K562 (cell line): ENCODE measurements around the gene SLC25A11. TPM values are rescaled to one million over a fixed set of nuclear protein-coding genes. Genes with fewer than 3 reads are reported as not detected.

Source experiments
- ATAC-seq: fragments of 200-7000 bp; cut with Tn5 transposase; 3 replicates; pipeline ENCODE4 v1.9.1; 2020; ENCODE audit warnings: moderate library complexity
- BruUV-seq: library from RNA; stranded (reverse); fragments of 400-500 nt; replicated peaks from 2 replicates; lab custom pipeline; 2021; lab: Mats Ljungman, UMichigan
- CTCF ChIA-PET: fragments of 300-600 bp; formaldehyde crosslinking; extraction: SDS; loops from one replicate; lab custom pipeline; 2021; ENCODE audit warnings: low intra/inter-chr PET ratio; lab: Yijun Ruan, JAX
- POLR2A ChIA-PET: fragments of 300-600, 350-650 bp; sonication (Branson Sonifier 250); formaldehyde crosslinking; extraction: SDS; loops from one replicate; lab custom pipeline; 2021; ENCODE audit warnings: antibody characterized with exemption, inconsistent platforms; lab: Yijun Ruan, JAX
- DNase-seq, 4 experiments: peaks; one replicate each; pipeline versions ENCODE4 v3.0.0 to v3.0.0-alpha.2; 2011 to 2018; ENCODE audit warnings: low spot score in 3 of 4, mixed read lengths in 3 of 4; ENCODE audit errors: extremely low read depth in 1 of 4
- FAIRE-seq: peaks from 2 replicates; lab custom pipeline; 2011; peaks lifted over from hg19 to GRCh38; lab: Jason Lieb, UNC
- H2AFZ ChIP-seq: 2 replicates; pipeline ENCODE4 v1.6.0; 2011; ENCODE audit warnings: low read depth, low read length, control low read depth, inconsistent platforms
- H3K27ac ChIP-seq: fragments of 200-600 bp; 3 replicates; pipeline ENCODE4 v1.8.0; 2011; ENCODE audit warnings: low read depth, mild to moderate bottlenecking, control low read depth, inconsistent platforms, low read length, moderate library complexity, mixed read lengths; ENCODE audit errors: extremely low read depth
- H3K27me3 ChIP-seq, 2 experiments: fragments of 300-600 bp in 1 of 2; 2 replicates in 1 of 2; 3 replicates in 1 of 2; pipeline versions ENCODE4 v1.6.0 to v1.8.0; 2011; ENCODE audit warnings: inconsistent platforms in 2 of 2, low read length in 2 of 2, mild to moderate bottlenecking in 1 of 2, mixed read lengths in 1 of 2, moderate library complexity in 1 of 2; ENCODE audit not compliant: control insufficient read depth in 2 of 2, insufficient read depth in 2 of 2
- H3K36me3 ChIP-seq: fragments of 300-600 bp; 3 replicates; pipeline ENCODE4 v1.8.0; 2011; ENCODE audit warnings: mild to moderate bottlenecking, low read length, inconsistent platforms; ENCODE audit not compliant: control insufficient read depth, insufficient read depth
- H3K4me1 ChIP-seq, 2 experiments: fragments of 200-600 bp in 1 of 2; replicated peaks in 1 of 2; 2 replicates in 1 of 2; 3 replicates in 1 of 2; pipeline versions ENCODE4 v1.5.1 to v1.8.0; 2011; ENCODE audit warnings: inconsistent platforms in 2 of 2, low read length in 2 of 2, mild to moderate bottlenecking in 1 of 2, mixed read lengths in 1 of 2, moderate library complexity in 1 of 2; ENCODE audit not compliant: control insufficient read depth in 2 of 2, insufficient read depth in 2 of 2
- H3K4me2 ChIP-seq: 2 replicates; pipeline ENCODE4 v1.6.1; 2011; ENCODE audit warnings: low read length, control low read depth, inconsistent platforms, mixed read lengths; ENCODE audit not compliant: insufficient read depth
- H3K4me3 ChIP-seq: fragments of 200-600 bp; sonication (generic), shearing (Covaris generic); 2 replicates; pipeline ENCODE4 v1.5.1; 2016; ENCODE audit warnings: control low read depth, inconsistent platforms
- H3K79me2 ChIP-seq: fragments of 200-600 bp; 3 replicates; pipeline ENCODE4 v1.8.0; 2011; ENCODE audit warnings: low read length, inconsistent platforms; ENCODE audit not compliant: control insufficient read depth, insufficient read depth
- H3K9ac ChIP-seq, 2 experiments: 2 replicates each; pipeline versions ENCODE4 v1.6.0 to v1.6.1; 2011; ENCODE audit warnings: low read depth in 2 of 2, low read length in 2 of 2, control low read depth in 1 of 2, inconsistent platforms in 1 of 2, mild to moderate bottlenecking in 1 of 2, mixed read lengths in 1 of 2; ENCODE audit not compliant: insufficient read depth in 1 of 2
- H3K9me1 ChIP-seq: one replicate; pipeline ENCODE4 v1.6.0; 2011; ENCODE audit warnings: inconsistent platforms, mild to moderate bottlenecking, low read length, moderate library complexity; ENCODE audit not compliant: control insufficient read depth, insufficient read depth
- H3K9me3 ChIP-seq: replicated peaks from 2 replicates; pipeline ENCODE4 v1.5.1; 2011; ENCODE audit warnings: low read depth, low read length, inconsistent platforms; ENCODE audit not compliant: control insufficient read depth, insufficient read depth
- H4K20me1 ChIP-seq: replicated peaks from 2 replicates; pipeline ENCODE4 v1.6.1; 2011; ENCODE audit warnings: low read length, inconsistent platforms, mixed read lengths; ENCODE audit not compliant: control insufficient read depth, insufficient read depth
- BHLHE40 ChIP-seq: IDR thresholded peaks from 2 replicates; pipeline ENCODE4 v1.6.1; 2011; ENCODE audit warnings: low read length, improper control_type of control experiment
- CREM ChIP-seq: IDR thresholded peaks from 2 replicates; pipeline ENCODE4 v1.6.1; 2014; ENCODE audit warnings: antibody characterized with exemption, low read depth
- CTCF ChIP-seq, 3 experiments: IDR thresholded peaks in 2 of 3; conservative IDR thresholded peaks in 1 of 3; 2 replicates each; pipeline ENCODE4 v1.5.1; 2011 to 2012; ENCODE audit warnings: low read length in 3 of 3, mild to moderate bottlenecking in 3 of 3, control low read depth in 2 of 3, improper control_type of control experiment in 1 of 3, inconsistent platforms in 1 of 3, low read depth in 1 of 3, mixed read lengths in 1 of 3, moderate library complexity in 1 of 3; ENCODE audit not compliant: insufficient read depth in 2 of 3
- DNMT1 ChIP-seq: fragments of 450-650 bp; IDR thresholded peaks from 2 replicates; pipeline ENCODE4 v1.6.1; 2016; ENCODE audit warnings: antibody characterized with exemption, mild to moderate bottlenecking
- ETS2 ChIP-seq: IDR thresholded peaks from 2 replicates; pipeline ENCODE4 v1.6.1; 2016; ENCODE audit warnings: borderline replicate concordance, missing genetic modification characterization, mild to moderate bottlenecking, moderate library complexity, missing compliant biosample characterization; ENCODE audit not compliant: poor library complexity, severe bottlenecking
- MAX ChIP-seq: sonication (generic); formaldehyde crosslinking; IDR thresholded peaks from 2 replicates; pipeline ENCODE4 v1.9.0; 2022; ENCODE audit warnings: mild to moderate bottlenecking, missing genetic modification reagents
- MNT ChIP-seq, 2 experiments: fragments of 450-650 bp; conservative IDR thresholded peaks; 2 replicates each; pipeline ENCODE4 v1.6.1; 2017; ENCODE audit warnings: mild to moderate bottlenecking in 2 of 2, moderate library complexity in 2 of 2
- RAD21 ChIP-seq, 2 experiments: fragments of 250-450 bp in 1 of 2; fragments of 450-650 bp in 1 of 2; sonication (Bioruptor Pico) in 1 of 2; formaldehyde crosslinking in 1 of 2; IDR thresholded peaks in 1 of 2; conservative IDR thresholded peaks in 1 of 2; 2 replicates each; pipeline versions ENCODE4 v1.4.0 to v1.8.0; 2020 to 2022; ENCODE audit warnings: mild to moderate bottlenecking in 2 of 2, moderate library complexity in 1 of 2
- RBM22 ChIP-seq: fragments of 200-400 bp; formaldehyde crosslinking; IDR thresholded peaks from 2 replicates; pipeline ENCODE4 v1.6.1; 2018; ENCODE audit warnings: low read length, low read depth; ENCODE audit not compliant: poor library complexity, severe bottlenecking
- SMC3 ChIP-seq: conservative IDR thresholded peaks from 2 replicates; pipeline ENCODE4 v1.6.1; 2011; ENCODE audit warnings: low read depth, low read length, improper control_type of control experiment; ENCODE audit not compliant: insufficient read depth
- SPI1 ChIP-seq: IDR thresholded peaks from 2 replicates; pipeline ENCODE4 v1.6.1; 2011; ENCODE audit warnings: low read depth, low read length, control low read depth, borderline replicate concordance
- ZBTB7A ChIP-seq: IDR thresholded peaks from 2 replicates; pipeline ENCODE4 v1.6.1; 2011; ENCODE audit warnings: low read depth, mild to moderate bottlenecking, low read length, moderate library complexity, borderline replicate concordance; ENCODE audit not compliant: control insufficient read depth
- ZNF444 ChIP-seq: fragments of 250-450 bp; sonication (Bioruptor Pico); IDR thresholded peaks from 2 replicates; pipeline ENCODE4 v1.4.0; 2020; ENCODE audit warnings: mild to moderate bottlenecking, moderate library complexity
- WGBS: fragments of 100-300 bp; shearing (Covaris generic); methylation state at CpG from one replicate; pipeline ENCODE4 v1.1.6; 2016; ENCODE audit warnings: low coverage, mixed read lengths; ENCODE audit not compliant: insufficient coverage; ENCODE audit errors: missing lambda C conversion rate; 5-methylcytosine and 5-hydroxymethylcytosine counted together
- in situ Hi-C: fragments of 300-500 bp; cut with MboI; formaldehyde crosslinking; loops from 4 replicates; pipeline ENCODE4 v1.15.0; 2018; ENCODE audit warnings: inconsistent platforms, mixed read lengths
- intact Hi-C: fragments of 100-400 bp; cut with micrococcal nuclease; formaldehyde crosslinking; loops from 2 replicates; pipeline ENCODE4 v1.14.2; 2022
- polyA plus RNA-seq, 8 experiments: library from polyadenylated mRNA; depleted of rRNA in 4 of 8; stranded (reverse) in 5 of 8; unstranded in 3 of 8; fragments of >200 nt; fragmentation: Nextera tagmentation in 2 of 8; fragmentation: Illumina TruSeq in 1 of 8; extraction: Ambion mirVana in 2 of 8; extraction: Trizol in 1 of 8; gene quantifications; 2 replicates each; pipeline versions ENCODE4 v1.2.1 to v1.2.3, GENCODE V29; 2011 to 2014; ENCODE audit warnings: inconsistent platforms in 1 of 8, missing spikeins in 1 of 8
- total RNA-seq, 7 experiments: library from RNA; depleted of rRNA in 6 of 7; stranded (reverse); fragments of >200 nt in 6 of 7; fragmentation: Illumina TruSeq in 2 of 7; extraction: Trizol in 2 of 7; gene quantifications; 2 replicates each; pipeline versions ENCODE4 v1.2.1 to v1.2.3, GENCODE V29; 2011 to 2021; ENCODE audit warnings: low replicate concordance in 1 of 7

Gene SLC25A11
- total and polyA plus RNA-seq, 9 of the 15 experiments (the other 6 are each of a cell fraction or from before 2014, with no cell fraction given): 3.1 to 56.7 (median 32.9) TPM

- in situ Hi-C loops: no loop called here
- H3K27ac ChIP-seq: peak within 1 kb of the TSS; percentile 30; the same call in 2 of the 3 replicates
- TF ChIP-seq DNMT1 (no peak), ZNF444 (CRISPR knock-in tag) (no peak), MAX (CRISPR knock-in tag) (0 out of 2 replicates have a peak, but pooled peaks have one; percentile 28), ZBTB7A (peak; percentile 55; the same call in 1 of the 2 replicates), RAD21 (CRISPR knock-in tag; conservative IDR thresholded peaks at IDR 0.05 in 1 of 2, IDR thresholded peaks at IDR 0.05 in 1 of 2) (peak in 1 of 2 experiments; percentile 64; a peak in 3 of 4 replicates), SPI1 (no peak), MNT (conservative IDR thresholded peaks at IDR 0.05) (peak; percentile 42 to 46; a peak in 3 of 4 replicates), CTCF (IDR thresholded peaks at IDR 0.05 in 2 of 3, conservative IDR thresholded peaks at IDR 0.05 in 1 of 3; ENCODE audit: insufficient read depth in 2 of 3, low read depth in 1 of 3, low read length in 3 of 3) (peak; percentile 67 to 84 (median 68)), CREM (peak; percentile 27; the same call in 1 of the 2 replicates), RBM22 (no peak), BHLHE40 (peak; percentile 85), SMC3 (peak; percentile 71; the same call in 1 of the 2 replicates), ETS2 (tag) (no peak)
These were observed 36.6 kb downstream of the SLC25A11 start, which contains the start of gene CHRNE for GRCh38 chr17:4903051-4903818. Gene CHRNE, minus strand, starts transcription at chr17:4903098. Its CDS starts 35 bp downstream, at chr17:4903063.

More at GRCh38 chr17:4903051-4903818, 36.6 kb downstream of the SLC25A11 start, which contains the start of gene CHRNE:
- peaks cover 2% of the 10 kb centered on the region for H3K9me1 ChIP-seq
- 12% methylated on average over 9 of the region's 10 CpGs for WGBS
- ATAC-seq (peak; percentile 88), DNase-seq (peak; percentile 43 to 79 (median 64)), FAIRE-seq (peak; percentile 82)
- no peaks in the 10 kb centered on the region for H3K9me3 ChIP-seq
- peak within 1 kb of the TSS; percentile 29; the same call in 1 of the 2 replicates for H3K4me2 ChIP-seq
- CTCF ChIA-PET: interaction anchor here (0.6 to 1.3 kb wide), 3 partner anchors 21 to 159 kb away, joined by 3 to 5 read pairs (median 3); no protein-coding TSS in a partner anchor
- no peaks in the 10 kb centered on the region for H3K36me3 ChIP-seq
- peak within 1 kb of the TSS in 1 of 2 experiments; percentile 43; a peak in 2 of 4 replicates for H3K9ac ChIP-seq
- H3K27me3 ChIP-seq: no peaks in the 10 kb centered on the region; a peak in 1 of 5 replicates
- no TSS peak for BruUV-seq
- POLR2A ChIA-PET: interaction anchor here (0.9 kb wide), 2 partner anchors 96 to 141 kb away, joined by 3 read pairs; partner anchors contain the start of gene PLD2
- no peaks in the 10 kb centered on the region for H3K79me2 ChIP-seq
- no peaks in the 10 kb centered on the region for H4K20me1 ChIP-seq
- H3K4me1 ChIP-seq: peaks cover 14 to 26% of the 10 kb centered on the region in 2 experiments
- intact Hi-C loops: loop anchor here (10.0 kb wide), 1 partner anchor 62 kb away; the partner anchor contains the start of gene SPAG7
- peak within 1 kb of the TSS; percentile 70 for H2AFZ ChIP-seq
- H3K4me3 ChIP-seq: no peak within 1 kb of the TSS
